ENCODE measurements around the gene ZDHHC14.

GRCh38 chr6:157641837-157642236 lies 260.8 kb downstream of the ZDHHC14 start:
- TF ChIP-seq CTCF (IDR thresholded peaks at IDR 0.05; ENCODE audit: low read depth, low read length, poor library complexity, severe bottlenecking): no peak
- no peak for TF ChIP-seq EZH2phosphoT487 (IDR thresholded peaks at IDR 0.05; ENCODE audit: borderline replicate concordance, low read length)
